ENCODE data around the gene COL6A1.

COL6A1 gene

DNA sequence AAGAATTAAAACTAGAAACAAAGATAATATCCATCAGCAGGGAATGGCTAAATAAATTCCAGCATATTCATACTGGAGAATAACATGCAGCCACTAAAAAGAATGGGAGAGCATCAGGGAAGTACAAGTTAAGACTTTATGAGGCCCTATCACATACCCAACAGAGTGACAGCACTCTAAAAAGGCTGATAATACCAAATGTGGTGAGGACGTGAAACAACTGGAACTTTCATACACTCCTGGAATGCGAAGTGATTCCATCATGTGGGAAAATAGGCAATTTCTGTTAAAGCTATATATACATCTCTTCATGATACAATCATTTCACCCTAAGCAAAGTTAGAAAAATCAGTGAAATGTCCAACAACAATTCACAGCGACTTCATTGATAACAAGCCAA, 42.6 kb downstream of the COL6A1 start:
- Histone ChIP-seq H3K4me1 (ENCODE audit: low read length) (no peaks in the 10 kb centered on the region), H3K27me3 (ENCODE audit: low read depth, low read length) (peaks cover 3% of the 10 kb centered on the region; the same call in 1 of the 2 replicates), H3K9me3 (ENCODE audit: insufficient read depth, low read length) (no peaks in the 10 kb centered on the region), H3K36me3 (replicated peaks; ENCODE audit: low read depth, low read length) (no peaks in the 10 kb centered on the region), H4K20me1 (ENCODE audit: insufficient read depth, low read length) (no peaks in the 10 kb centered on the region), H3K27ac (ENCODE audit: low read length) (no peak overlapping the region), H3K4me3 (ENCODE audit: low read length) (no peak overlapping the region), H2AFZ (ENCODE audit: low read depth, low read length) (no peak overlapping the region), H3K4me2 (ENCODE audit: low read length) (no peak overlapping the region), H3K9ac (ENCODE audit: low read length) (no peak overlapping the region), H3K79me2 (ENCODE audit: low read length) (no peaks in the 10 kb centered on the region)
- no peak for TF ChIP-seq EZH2phosphoT487 (IDR thresholded peaks at IDR 0.05; ENCODE audit: low read depth)
- no peak for TF ChIP-seq CTCF (IDR thresholded peaks at IDR 0.05; ENCODE audit: low read depth, low read length)

- no peaks in the 10 kb centered on the region for H3K9me3 ChIP-seq (ENCODE audit: insufficient read depth, low read length)
- no peak for TF ChIP-seq EZH2phosphoT487 (IDR thresholded peaks at IDR 0.05; ENCODE audit: low read depth)
- no peak for TF ChIP-seq CTCF (IDR thresholded peaks at IDR 0.05; ENCODE audit: low read depth, low read length)
- H2AFZ ChIP-seq (ENCODE audit: low read depth, low read length), result no peak overlapping the region
- no peaks in the 10 kb centered on the region for H3K36me3 ChIP-seq (replicated peaks; ENCODE audit: low read depth, low read length)
- H3K4me1 ChIP-seq (ENCODE audit: low read length), result no peaks in the 10 kb centered on the region
- H3K27ac ChIP-seq (ENCODE audit: low read length), result no peak overlapping the region
- H3K79me2 ChIP-seq (ENCODE audit: low read length), result no peaks in the 10 kb centered on the region
- H4K20me1 ChIP-seq (ENCODE audit: insufficient read depth, low read length), result no peaks in the 10 kb centered on the region
- H3K9ac ChIP-seq (ENCODE audit: low read length), result no peak overlapping the region
- H3K4me3 ChIP-seq (ENCODE audit: low read length), result no peak overlapping the region
- no peak overlapping the region for H3K4me2 ChIP-seq (ENCODE audit: low read length)
- peaks cover 3% of the 10 kb centered on the region; the same call in 1 of the 2 replicates for H3K27me3 ChIP-seq (ENCODE audit: low read depth, low read length)
Measured at GRCh38 chr21:46025113-46025770, 43.7 kb downstream of the COL6A1 start.

DNA sequence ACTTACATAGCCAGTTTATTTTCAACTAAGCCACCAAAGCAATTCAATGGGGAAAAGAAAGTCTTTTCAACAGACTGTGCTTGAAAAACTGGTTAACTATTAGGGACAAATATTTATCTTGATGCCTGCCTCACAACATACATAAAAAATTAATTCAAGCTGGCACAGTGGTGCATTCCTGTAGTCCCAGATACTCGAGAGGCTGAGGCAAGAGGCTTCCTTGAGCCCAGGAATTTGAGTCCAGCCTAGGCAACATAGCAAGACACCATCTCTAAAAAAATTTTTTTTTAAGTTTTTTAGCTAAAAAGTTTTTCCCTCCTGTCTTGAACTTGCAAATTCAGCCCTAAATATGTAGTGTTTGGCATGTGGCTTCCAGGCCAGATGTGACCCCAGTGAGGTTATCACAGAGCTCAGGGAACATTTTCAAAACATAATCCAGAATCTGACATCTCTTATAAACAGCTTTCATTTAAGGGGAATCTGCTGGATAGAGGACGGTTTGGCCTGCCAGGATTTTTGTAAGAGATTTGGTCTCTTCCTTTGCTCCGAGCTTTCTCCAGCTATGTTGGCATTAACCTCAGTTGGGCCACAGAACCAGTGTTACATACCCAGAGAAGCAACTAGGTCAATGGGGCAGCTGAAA, 46.4 kb downstream of the COL6A1 start:
- Histone ChIP-seq H3K9ac (ENCODE audit: low read length) (no peak overlapping the region), H4K20me1 (ENCODE audit: insufficient read depth, low read length) (no peaks in the 10 kb centered on the region), H3K36me3 (replicated peaks; ENCODE audit: low read depth, low read length) (no peaks in the 10 kb centered on the region), H3K27ac (ENCODE audit: low read length) (no peak overlapping the region), H3K9me3 (ENCODE audit: insufficient read depth, low read length) (no peaks in the 10 kb centered on the region), H3K4me2 (ENCODE audit: low read length) (no peak overlapping the region), H3K79me2 (ENCODE audit: low read length) (no peaks in the 10 kb centered on the region), H2AFZ (ENCODE audit: low read depth, low read length) (no peak overlapping the region), H3K4me1 (ENCODE audit: low read length) (no peaks in the 10 kb centered on the region), H3K27me3 (ENCODE audit: low read depth, low read length) (peaks cover 3% of the 10 kb centered on the region; the same call in 1 of the 2 replicates), H3K4me3 (ENCODE audit: low read length) (no peak overlapping the region)
- TF ChIP-seq CTCF (IDR thresholded peaks at IDR 0.05; ENCODE audit: low read depth, low read length) (no peak), EZH2phosphoT487 (IDR thresholded peaks at IDR 0.05; ENCODE audit: low read depth) (no peak)

DNA sequence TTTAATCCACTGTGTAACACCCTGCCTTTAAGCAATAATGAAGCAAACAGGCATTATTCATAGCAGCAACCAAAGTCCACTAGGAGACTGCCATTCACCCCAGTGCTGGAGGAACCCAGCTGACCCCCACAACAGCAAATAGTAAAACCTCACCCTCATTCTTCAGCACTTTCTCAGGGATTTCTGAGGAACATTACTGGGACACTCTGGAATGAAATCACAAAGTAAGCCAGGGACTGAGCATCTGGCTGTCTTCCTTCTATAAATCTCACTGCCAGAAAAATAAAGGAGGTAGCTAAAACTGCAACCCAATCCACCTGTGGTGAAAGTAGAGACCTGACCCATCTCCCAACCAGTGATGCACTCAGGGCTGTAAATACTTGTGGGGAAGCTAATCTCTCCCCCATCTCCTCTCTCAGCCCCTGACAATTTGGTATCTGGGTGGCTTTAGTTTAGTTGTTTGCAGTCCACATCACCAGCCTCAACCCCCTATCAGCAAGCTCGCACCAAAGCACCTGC, 47.1 kb downstream of the COL6A1 start:
- no peaks in the 10 kb centered on the region for H3K9me3 ChIP-seq (ENCODE audit: insufficient read depth, low read length)
- H3K4me3 ChIP-seq (ENCODE audit: low read length), result no peak overlapping the region
- H2AFZ ChIP-seq (ENCODE audit: low read depth, low read length), result no peak overlapping the region
- H3K27me3 ChIP-seq (ENCODE audit: low read depth, low read length), result peaks cover 3% of the 10 kb centered on the region; the same call in 1 of the 2 replicates
- no peaks in the 10 kb centered on the region for H3K4me1 ChIP-seq (ENCODE audit: low read length)
- H4K20me1 ChIP-seq (ENCODE audit: insufficient read depth, low read length), result no peaks in the 10 kb centered on the region
- no peaks in the 10 kb centered on the region for H3K79me2 ChIP-seq (ENCODE audit: low read length)
- H3K4me2 ChIP-seq (ENCODE audit: low read length), result no peak overlapping the region
- no peak for TF ChIP-seq EZH2phosphoT487 (IDR thresholded peaks at IDR 0.05; ENCODE audit: low read depth)
- TF ChIP-seq CTCF (IDR thresholded peaks at IDR 0.05; ENCODE audit: low read depth, low read length), result no peak
- H3K36me3 ChIP-seq (replicated peaks; ENCODE audit: low read depth, low read length), result no peaks in the 10 kb centered on the region
- H3K27ac ChIP-seq (ENCODE audit: low read length), result no peak overlapping the region
- H3K9ac ChIP-seq (ENCODE audit: low read length), result no peak overlapping the region

All from OCI-LY3 (cell line).